Duodenal mucosa (tissue), 2 donors: ENCODE measurements around the gene LRMDA.

Experiments used
- H3K27ac ChIP-seq: one replicate; pipeline ENCODE4 v1.7.0; 2013; ENCODE audit warnings: low read depth, low read length
- H3K27me3 ChIP-seq, 2 donors: one replicate each; pipeline ENCODE4 v1.7.0; 2013; ENCODE audit warnings: low read length in 2 of 2, control low read depth in 1 of 2; ENCODE audit not compliant: insufficient read depth in 2 of 2, control insufficient read depth in 1 of 2
- H3K36me3 ChIP-seq, 2 donors: one replicate each; pipeline ENCODE4 v1.7.0; 2013; ENCODE audit warnings: low read length in 2 of 2, control low read depth in 1 of 2; ENCODE audit not compliant: insufficient read depth in 2 of 2, control insufficient read depth in 1 of 2
- H3K4me1 ChIP-seq, 2 donors: one replicate each; pipeline ENCODE4 v1.7.0; 2013; ENCODE audit warnings: low read length in 2 of 2, control low read depth in 1 of 2; ENCODE audit not compliant: insufficient read depth in 2 of 2, control insufficient read depth in 1 of 2
- H3K4me3 ChIP-seq, 2 donors: one replicate each; pipeline ENCODE4 v1.7.0; 2013; ENCODE audit warnings: low read length in 2 of 2, low read depth in 1 of 2
- H3K9ac ChIP-seq, 2 donors: one replicate each; pipeline ENCODE4 v1.7.0; 2013; ENCODE audit warnings: low read length in 2 of 2, low read depth in 1 of 2
- H3K9me3 ChIP-seq, 2 donors: one replicate each; pipeline ENCODE4 v1.7.0; 2013; ENCODE audit warnings: low read length in 2 of 2, control low read depth in 1 of 2; ENCODE audit not compliant: control insufficient read depth in 1 of 2

LRMDA gene

GRCh38 chr10:75773231-75773780 lies 341.9 kb downstream of the LRMDA start:
- Histone ChIP-seq H3K36me3 (no peaks in the 10 kb centered on the region), H3K27me3 (no peaks in the 10 kb centered on the region), H3K9ac (no peak overlapping the region), H3K4me3 (no peak overlapping the region), H3K9me3 (no peaks in the 10 kb centered on the region), H3K27ac (no peak overlapping the region), H3K4me1 (peaks cover 8 to 22% of the 10 kb centered on the region in 2 donors)

GRCh38 chr10:75773813-75774782 lies 342.7 kb downstream of the LRMDA start:
- Histone ChIP-seq H3K4me1 (peaks cover 8 to 22% of the 10 kb centered on the region in 2 donors), H3K9ac (no peak overlapping the region), H3K4me3 (no peak overlapping the region), H3K27ac (no peak overlapping the region), H3K27me3 (no peaks in the 10 kb centered on the region), H3K9me3 (no peaks in the 10 kb centered on the region), H3K36me3 (no peaks in the 10 kb centered on the region)

GRCh38 chr10:75774783-75775490 lies 343.5 kb downstream of the LRMDA start:
- no peaks in the 10 kb centered on the region for H3K9me3 ChIP-seq
- H3K4me3 ChIP-seq: no peak overlapping the region
- no peak overlapping the region for H3K9ac ChIP-seq
- no peak overlapping the region for H3K27ac ChIP-seq
- H3K36me3 ChIP-seq: no peaks in the 10 kb centered on the region
- peaks cover 8 to 22% of the 10 kb centered on the region in 2 donors for H3K4me1 ChIP-seq
- no peaks in the 10 kb centered on the region for H3K27me3 ChIP-seq

- Histone ChIP-seq H3K4me3 (no peak overlapping the region), H3K36me3 (no peaks in the 10 kb centered on the region), H3K27ac (no peak overlapping the region), H3K4me1 (peaks cover 3 to 15% of the 10 kb centered on the region in 2 donors), H3K27me3 (no peaks in the 10 kb centered on the region), H3K9me3 (no peaks in the 10 kb centered on the region), H3K9ac (no peak overlapping the region)
Measured at GRCh38 chr10:75776738-75777504, 345.5 kb downstream of the LRMDA start.

- H3K27ac ChIP-seq: no peak overlapping the region
- no peak overlapping the region for H3K4me3 ChIP-seq
- H3K27me3 ChIP-seq: no peaks in the 10 kb centered on the region
Measured at GRCh38 chr10:75778665-75779064, 347.2 kb downstream of the LRMDA start.

GRCh38 chr10:75779276-75779675 lies 347.9 kb downstream of the LRMDA start:
- H3K36me3 ChIP-seq: no peaks in the 10 kb centered on the region
- H3K4me1 ChIP-seq: peaks cover 0 to 9% of the 10 kb centered on the region in 2 donors
- H3K27me3 ChIP-seq: no peaks in the 10 kb centered on the region
- no peak overlapping the region for H3K4me3 ChIP-seq
- no peak overlapping the region for H3K9ac ChIP-seq
- H3K9me3 ChIP-seq: no peaks in the 10 kb centered on the region
- no peak overlapping the region for H3K27ac ChIP-seq

More at GRCh38 chr10:75778665-75779064, 347.2 kb downstream of the LRMDA start:
- Histone ChIP-seq H3K9me3 (no peaks in the 10 kb centered on the region), H3K4me1 (peaks cover 0 to 9% of the 10 kb centered on the region in 2 donors), H3K9ac (no peak overlapping the region), H3K36me3 (no peaks in the 10 kb centered on the region)

GRCh38 chr10:75782463-75783248 lies 351.2 kb downstream of the LRMDA start:
- no peak overlapping the region for H3K27ac ChIP-seq
- no peaks in the 10 kb centered on the region for H3K4me1 ChIP-seq
- H3K27me3 ChIP-seq: no peaks in the 10 kb centered on the region
- H3K4me3 ChIP-seq: no peak overlapping the region
- no peaks in the 10 kb centered on the region for H3K9me3 ChIP-seq
- H3K9ac ChIP-seq: no peak overlapping the region
- no peaks in the 10 kb centered on the region for H3K36me3 ChIP-seq

GRCh38 chr10:75788394-75789205 lies 357.2 kb downstream of the LRMDA start:
- H3K27ac ChIP-seq: no peak overlapping the region
- no peaks in the 10 kb centered on the region for H3K27me3 ChIP-seq
- no peaks in the 10 kb centered on the region for H3K36me3 ChIP-seq
- H3K4me3 ChIP-seq: no peak overlapping the region
- no peaks in the 10 kb centered on the region for H3K9me3 ChIP-seq
- H3K9ac ChIP-seq: no peak overlapping the region
- peaks cover 9 to 13% of the 10 kb centered on the region in 2 donors for H3K4me1 ChIP-seq
